Endodermal cell (in vitro differentiated cells): ENCODE results near the gene RRAS. TPM values are rescaled to one million over a fixed set of nuclear protein-coding genes. Genes with fewer than 3 reads are reported as not detected.

Source experiments
- DNase-seq: peaks from one replicate; pipeline ENCODE4 v3.0.0-alpha.2; 2017
- H3K27ac ChIP-seq: 2 replicates; pipeline ENCODE4 v1.5.1; 2013; ENCODE audit warnings: mild to moderate bottlenecking, low read depth, low read length, moderate library complexity
- H3K27me3 ChIP-seq: 2 replicates; pipeline ENCODE4 v1.6.1; 2013; ENCODE audit warnings: mild to moderate bottlenecking, low read length, moderate library complexity; ENCODE audit not compliant: insufficient read depth, control insufficient read depth, poor library complexity, severe bottlenecking
- H3K36me3 ChIP-seq: 2 replicates; pipeline ENCODE4 v1.7.0; 2013; ENCODE audit warnings: mild to moderate bottlenecking, low read length, moderate library complexity; ENCODE audit not compliant: control insufficient read depth, insufficient read depth
- H3K4me1 ChIP-seq: one replicate; pipeline ENCODE4 v1.7.0; 2013; ENCODE audit warnings: low read length; ENCODE audit not compliant: control insufficient read depth, insufficient read depth
- H3K4me3 ChIP-seq: 2 replicates; pipeline ENCODE4 v1.5.1; 2013; ENCODE audit warnings: mild to moderate bottlenecking, low read length, moderate library complexity
- H3K9ac ChIP-seq: 2 replicates; pipeline ENCODE4 v1.6.1; 2013; ENCODE audit warnings: mild to moderate bottlenecking, low read length, moderate library complexity; ENCODE audit not compliant: poor library complexity, severe bottlenecking; ENCODE audit errors: extremely low read depth
- H3K9me3 ChIP-seq: 2 replicates; pipeline ENCODE4 v1.6.1; 2013; ENCODE audit warnings: mild to moderate bottlenecking, low read length, moderate library complexity; ENCODE audit not compliant: control insufficient read depth
- H3K27ac Mint-ChIP-seq: 2 replicates; pipeline ENCODE4 v1.8.0; 2020; ENCODE audit warnings: mixed read lengths
- H3K27me3 Mint-ChIP-seq: 2 replicates; pipeline ENCODE4 v1.8.0; 2021; ENCODE audit warnings: mild to moderate bottlenecking, mixed read lengths; ENCODE audit not compliant: insufficient read depth
- H3K36me3 Mint-ChIP-seq: 2 replicates; pipeline ENCODE4 v1.8.0; 2020; ENCODE audit warnings: low read depth, mixed read lengths
- H3K4me1 Mint-ChIP-seq: 2 replicates; pipeline ENCODE4 v1.8.0; 2020; ENCODE audit warnings: mixed read lengths
- H3K4me3 Mint-ChIP-seq: 2 replicates; pipeline ENCODE4 v1.8.0; 2020; ENCODE audit warnings: mild to moderate bottlenecking, moderate library complexity, mixed read lengths
- H3K9me3 Mint-ChIP-seq: 2 replicates; pipeline ENCODE4 v1.8.0; 2020; ENCODE audit warnings: mild to moderate bottlenecking, mixed read lengths
- WGBS, 2 experiments: methylation state at CpG; one replicate each; pipeline versions ENCODE4 v1.1.5 to v1.1.7; 2013; ENCODE audit warnings: missing lambda C conversion rate in 2 of 2, mixed read lengths in 1 of 2; ENCODE audit not compliant: insufficient coverage in 1 of 2, insufficient read length in 1 of 2; 5-methylcytosine and 5-hydroxymethylcytosine counted together
- total RNA-seq, 2 donors: library from RNA; stranded (reverse); fragmentation: NEBNext Ultra II Directional in 1 of 2; extraction: Animal tissue kit (Norgen Biotek cat#: 25700) in 1 of 2; gene quantifications; 2 replicates in 1 of 2; 3 replicates in 1 of 2; pipeline ENCODE4 v1.2.1, GENCODE V29; 2021
- TF ChIP-seq, protein P1 (sequence below): fragments of 200-600 bp; sonication (generic); conservative IDR thresholded peaks from 2 replicates; pipeline ENCODE4 v1.5.0; 2021; ENCODE audit warnings: antibody characterized with exemption, mild to moderate bottlenecking

The RRAS gene
- total RNA-seq, 2 donors from 2014 or later = 5.8 to 7.3 TPM

- 96 to 97% methylated on average over 58 to 70 of the region's 72 CpGs for WGBS, 2 experiments
- Histone ChIP-seq H3K9me3 (no peaks in the 10 kb centered on the region), H3K27ac (no peak overlapping the region), H3K27me3 (no peaks in the 10 kb centered on the region), H3K4me3 (no peak overlapping the region), H3K4me1 (no peaks in the 10 kb centered on the region), H3K9ac (no peak overlapping the region), H3K36me3 (peaks cover 69% of the 10 kb centered on the region)
- DNase-seq = no peak
- Mint-ChIP-seq H3K36me3 (peaks cover 57% of the 10 kb centered on the region), H3K27ac (no peak overlapping the region), H3K9me3 (no peaks in the 10 kb centered on the region), H3K27me3 (no peaks in the 10 kb centered on the region), H3K4me3 (no peak overlapping the region), H3K4me1 (no peaks in the 10 kb centered on the region)
- TF ChIP-seq, protein P1, sequence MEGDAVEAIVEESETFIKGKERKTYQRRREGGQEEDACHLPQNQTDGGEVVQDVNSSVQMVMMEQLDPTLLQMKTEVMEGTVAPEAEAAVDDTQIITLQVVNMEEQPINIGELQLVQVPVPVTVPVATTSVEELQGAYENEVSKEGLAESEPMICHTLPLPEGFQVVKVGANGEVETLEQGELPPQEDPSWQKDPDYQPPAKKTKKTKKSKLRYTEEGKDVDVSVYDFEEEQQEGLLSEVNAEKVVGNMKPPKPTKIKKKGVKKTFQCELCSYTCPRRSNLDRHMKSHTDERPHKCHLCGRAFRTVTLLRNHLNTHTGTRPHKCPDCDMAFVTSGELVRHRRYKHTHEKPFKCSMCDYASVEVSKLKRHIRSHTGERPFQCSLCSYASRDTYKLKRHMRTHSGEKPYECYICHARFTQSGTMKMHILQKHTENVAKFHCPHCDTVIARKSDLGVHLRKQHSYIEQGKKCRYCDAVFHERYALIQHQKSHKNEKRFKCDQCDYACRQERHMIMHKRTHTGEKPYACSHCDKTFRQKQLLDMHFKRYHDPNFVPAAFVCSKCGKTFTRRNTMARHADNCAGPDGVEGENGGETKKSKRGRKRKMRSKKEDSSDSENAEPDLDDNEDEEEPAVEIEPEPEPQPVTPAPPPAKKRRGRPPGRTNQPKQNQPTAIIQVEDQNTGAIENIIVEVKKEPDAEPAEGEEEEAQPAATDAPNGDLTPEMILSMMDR = no peak
Observed at GRCh38 chr19:49651029-49651819, 11.3 kb upstream of the RRAS start.

GRCh38 chr19:49646586-49646985, 6.6 kb upstream of the RRAS start:
- H3K4me3 ChIP-seq = no peak overlapping the region
- Mint-ChIP-seq H3K9me3 (no peaks in the 10 kb centered on the region), H3K27me3 (no peaks in the 10 kb centered on the region), H3K27ac (peak overlapping the region; percentile 52), H3K4me1 (peaks cover 21% of the 10 kb centered on the region), H3K4me3 (no peak overlapping the region), H3K36me3 (peaks cover 43% of the 10 kb centered on the region)
- peaks cover 4% of the 10 kb centered on the region for H3K4me1 ChIP-seq
- 95 to 97% methylated on average over 5 to 17 of the region's 17 CpGs for WGBS, 2 experiments
- no peaks in the 10 kb centered on the region for H3K27me3 ChIP-seq
- no peaks in the 10 kb centered on the region for H3K9me3 ChIP-seq
- TF ChIP-seq, protein P1 = no peak
- no peak overlapping the region for H3K27ac ChIP-seq
- no peak for DNase-seq
- no peak overlapping the region for H3K9ac ChIP-seq
- H3K36me3 ChIP-seq = peaks cover 58% of the 10 kb centered on the region

DNA sequence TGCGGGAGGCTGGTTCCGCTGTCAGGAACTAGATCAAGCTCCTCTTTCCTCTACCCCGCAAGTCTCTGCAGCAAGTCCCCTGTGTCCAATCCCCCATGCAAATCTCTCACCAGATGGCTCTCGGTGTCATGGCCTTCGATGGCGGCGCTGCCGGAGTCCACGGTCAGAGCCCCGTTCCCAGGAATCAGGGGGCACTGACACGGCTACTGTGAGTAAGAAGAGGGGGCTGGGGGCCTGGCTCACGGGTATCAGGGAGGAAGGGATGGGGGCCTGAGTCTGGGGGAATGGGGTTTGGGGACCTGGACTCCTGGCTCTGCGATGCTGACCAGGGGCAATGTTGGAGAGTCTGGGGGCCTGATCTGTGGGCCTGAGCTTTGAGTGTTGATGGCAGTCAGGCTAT, 6.1 kb upstream of the RRAS start:
- H3K4me1 ChIP-seq = peaks cover 4% of the 10 kb centered on the region
- 83 to 95% methylated on average over 1 to 13 of the region's 13 CpGs for WGBS, 2 experiments
- H3K36me3 ChIP-seq = peaks cover 58% of the 10 kb centered on the region
- Mint-ChIP-seq H3K36me3 (peaks cover 43% of the 10 kb centered on the region), H3K9me3 (no peaks in the 10 kb centered on the region), H3K4me1 (peaks cover 23% of the 10 kb centered on the region), H3K27ac (peak overlapping the region; percentile 10), H3K4me3 (no peak overlapping the region), H3K27me3 (no peaks in the 10 kb centered on the region)
- TF ChIP-seq, protein P1 = no peak
- no peaks in the 10 kb centered on the region for H3K27me3 ChIP-seq
- DNase-seq = no peak
- H3K4me3 ChIP-seq = no peak overlapping the region
- no peak overlapping the region for H3K27ac ChIP-seq
- H3K9me3 ChIP-seq = no peaks in the 10 kb centered on the region
- H3K9ac ChIP-seq = no peak overlapping the region
